ENCODE measurements around the gene RASA3. TPM values are rescaled to one million over a fixed set of nuclear protein-coding genes. Genes with fewer than 3 reads are reported as not detected.

RASA3 gene
- total RNA-seq, 1 donor from 2014 or later, result 41.1 TPM

- Histone ChIP-seq H3K27ac (ENCODE audit: low read depth, low read length) (no peak overlapping the region), H3K79me2 (ENCODE audit: insufficient read depth, low read length) (peaks cover 87% of the 10 kb centered on the region), H4K20me1 (ENCODE audit: insufficient read depth, low read length) (peaks cover 76% of the 10 kb centered on the region), H3K4me3 (ENCODE audit: insufficient read depth, low read depth, low read length) (no peak overlapping the region), H2AFZ (ENCODE audit: low read depth, low read length) (no peak overlapping the region), H3K9me3 (ENCODE audit: insufficient read depth, low read depth, low read length) (no peaks in the 10 kb centered on the region), H3K4me1 (ENCODE audit: insufficient read depth, low read length) (peaks cover 25% of the 10 kb centered on the region), H3K4me2 (ENCODE audit: low read length) (no peak overlapping the region), H3K9ac (ENCODE audit: low read length) (no peak overlapping the region), H3K27me3 (ENCODE audit: insufficient read depth, low read length) (no peaks in the 10 kb centered on the region), H3K36me3 (ENCODE audit: insufficient read depth, low read length) (peaks cover 14% of the 10 kb centered on the region)
- Mint-ChIP-seq H3K4me1 (ENCODE audit: low read depth, unreplicated experiment) (peaks cover 10% of the 10 kb centered on the region), H3K27me3 (ENCODE audit: low read depth, unreplicated experiment) (no peaks in the 10 kb centered on the region), H3K27ac (ENCODE audit: unreplicated experiment) (no peak overlapping the region), H3K9me3 (ENCODE audit: unreplicated experiment) (peaks cover 2% of the 10 kb centered on the region), H3K4me3 (ENCODE audit: unreplicated experiment) (no peak overlapping the region), H3K36me3 (ENCODE audit: low read depth, unreplicated experiment) (peaks cover 26% of the 10 kb centered on the region)
- FAIRE-seq (no peak), DNase-seq (ENCODE audit: low read depth) (no peak)
- TF ChIP-seq CTCF (IDR thresholded peaks at IDR 0.05; ENCODE audit: insufficient read depth, low read depth, low read length) (no peak), EZH2 (IDR thresholded peaks at IDR 0.05; ENCODE audit: insufficient read depth, low read length) (no peak)
Observed at GRCh38 chr13:114073881-114074612, 58.4 kb downstream of the RASA3 start.

- Mint-ChIP-seq H3K4me3 (ENCODE audit: unreplicated experiment) (no peak overlapping the region), H3K27me3 (ENCODE audit: low read depth, unreplicated experiment) (no peaks in the 10 kb centered on the region), H3K4me1 (ENCODE audit: low read depth, unreplicated experiment) (peaks cover 18% of the 10 kb centered on the region), H3K9me3 (ENCODE audit: unreplicated experiment) (peaks cover 3% of the 10 kb centered on the region), H3K36me3 (ENCODE audit: low read depth, unreplicated experiment) (peaks cover 22% of the 10 kb centered on the region), H3K27ac (ENCODE audit: unreplicated experiment) (no peak overlapping the region)
- Histone ChIP-seq H3K9ac (ENCODE audit: low read length) (no peak overlapping the region), H4K20me1 (ENCODE audit: insufficient read depth, low read length) (peaks cover 63% of the 10 kb centered on the region), H3K4me3 (ENCODE audit: insufficient read depth, low read depth, low read length) (no peak overlapping the region), H3K79me2 (ENCODE audit: insufficient read depth, low read length) (peaks cover 87% of the 10 kb centered on the region), H3K4me2 (ENCODE audit: low read length) (no peak overlapping the region), H3K27me3 (ENCODE audit: insufficient read depth, low read length) (no peaks in the 10 kb centered on the region), H3K36me3 (ENCODE audit: insufficient read depth, low read length) (peaks cover 14% of the 10 kb centered on the region), H3K4me1 (ENCODE audit: insufficient read depth, low read length) (peaks cover 27% of the 10 kb centered on the region), H3K9me3 (ENCODE audit: insufficient read depth, low read depth, low read length) (no peaks in the 10 kb centered on the region), H3K27ac (ENCODE audit: low read depth, low read length) (no peak overlapping the region), H2AFZ (ENCODE audit: low read depth, low read length) (no peak overlapping the region)
- no peak for DNase-seq (ENCODE audit: low read depth)
- FAIRE-seq, result no peak
- TF ChIP-seq CTCF (IDR thresholded peaks at IDR 0.05; ENCODE audit: insufficient read depth, low read depth, low read length) (no peak), EZH2 (IDR thresholded peaks at IDR 0.05; ENCODE audit: insufficient read depth, low read length) (no peak)
Observed at GRCh38 chr13:114072421-114072820, 60.0 kb downstream of the RASA3 start.

GRCh38 chr13:114071991-114072390 lies 60.4 kb downstream of the RASA3 start:
- Mint-ChIP-seq H3K4me3 (ENCODE audit: unreplicated experiment) (peak overlapping the region; percentile 20), H3K27me3 (ENCODE audit: low read depth, unreplicated experiment) (no peaks in the 10 kb centered on the region), H3K9me3 (ENCODE audit: unreplicated experiment) (peaks cover 3% of the 10 kb centered on the region), H3K4me1 (ENCODE audit: low read depth, unreplicated experiment) (peaks cover 22% of the 10 kb centered on the region), H3K27ac (ENCODE audit: unreplicated experiment) (no peak overlapping the region), H3K36me3 (ENCODE audit: low read depth, unreplicated experiment) (peaks cover 22% of the 10 kb centered on the region)
- H3K9me3 ChIP-seq (ENCODE audit: insufficient read depth, low read depth, low read length), result no peaks in the 10 kb centered on the region
- no peak for FAIRE-seq
- H3K9ac ChIP-seq (ENCODE audit: low read length), result no peak overlapping the region
- H4K20me1 ChIP-seq (ENCODE audit: insufficient read depth, low read length), result peaks cover 59% of the 10 kb centered on the region
- TF ChIP-seq CTCF (IDR thresholded peaks at IDR 0.05; ENCODE audit: insufficient read depth, low read depth, low read length) (no peak), EZH2 (IDR thresholded peaks at IDR 0.05; ENCODE audit: insufficient read depth, low read length) (no peak)
- no peaks in the 10 kb centered on the region for H3K27me3 ChIP-seq (ENCODE audit: insufficient read depth, low read length)
- no peak for DNase-seq (ENCODE audit: low read depth)
- peaks cover 14% of the 10 kb centered on the region for H3K36me3 ChIP-seq (ENCODE audit: insufficient read depth, low read length)
- no peak overlapping the region for H3K4me3 ChIP-seq (ENCODE audit: insufficient read depth, low read depth, low read length)
- no peak overlapping the region for H2AFZ ChIP-seq (ENCODE audit: low read depth, low read length)
- peaks cover 31% of the 10 kb centered on the region for H3K4me1 ChIP-seq (ENCODE audit: insufficient read depth, low read length)
- no peak overlapping the region for H3K27ac ChIP-seq (ENCODE audit: low read depth, low read length)
- no peak overlapping the region for H3K4me2 ChIP-seq (ENCODE audit: low read length)
- peaks cover 87% of the 10 kb centered on the region for H3K79me2 ChIP-seq (ENCODE audit: insufficient read depth, low read length)

Data from astrocyte (in vitro differentiated cells and primary cell).